Lung (tissue), 12 donors: ENCODE data around the gene MSH6. TPM values are rescaled to one million over a fixed set of nuclear protein-coding genes. Genes with fewer than 3 reads are reported as not detected.

Experiments used
- ATAC-seq: fragments of 200-7000 bp; cut with Tn5 transposase; one replicate; pipeline ENCODE4 v1.9.1; 2020; ENCODE audit warnings: moderate number of reproducible peaks; ENCODE audit not compliant: insufficient read depth, low FRiP score
- DNase-seq, 3 donors: peaks; one replicate each; pipeline ENCODE4 v3.0.0-alpha.2; 2013 to 2017
- H3K27ac ChIP-seq, 2 donors: one replicate each; pipeline ENCODE4 v1.5.1; 2013; ENCODE audit warnings: mild to moderate bottlenecking in 2 of 2, moderate library complexity in 2 of 2, control low read depth in 1 of 2, inconsistent platforms in 1 of 2, low read depth in 1 of 2, low read length in 1 of 2
- H3K27me3 ChIP-seq, 3 donors: one replicate each; pipeline ENCODE4 v1.5.1; 2013; ENCODE audit warnings: low read length in 2 of 3; ENCODE audit not compliant: control insufficient read depth in 3 of 3, insufficient read depth in 3 of 3
- H3K36me3 ChIP-seq, 4 donors: one replicate each; pipeline ENCODE4 v1.5.1; 2013; ENCODE audit warnings: low read length in 4 of 4, mild to moderate bottlenecking in 1 of 4, moderate library complexity in 1 of 4; ENCODE audit not compliant: control insufficient read depth in 4 of 4, insufficient read depth in 4 of 4
- H3K4me1 ChIP-seq, 5 donors: one replicate each; pipeline ENCODE4 v1.5.1; 2013; ENCODE audit warnings: low read length in 5 of 5, mild to moderate bottlenecking in 2 of 5, moderate library complexity in 1 of 5; ENCODE audit not compliant: control insufficient read depth in 5 of 5, insufficient read depth in 5 of 5
- H3K4me3 ChIP-seq: one replicate; pipeline ENCODE4 v1.5.1; 2013; ENCODE audit warnings: mild to moderate bottlenecking, control low read depth, moderate library complexity
- H3K9ac ChIP-seq, 2 donors: one replicate each; pipeline ENCODE4 v1.5.1; 2013; ENCODE audit warnings: low read length in 2 of 2, control low read depth in 1 of 2; ENCODE audit not compliant: insufficient read depth in 1 of 2
- H3K9me3 ChIP-seq, 4 donors: one replicate each; pipeline ENCODE4 v1.5.1; 2013; ENCODE audit warnings: low read length in 3 of 4, mild to moderate bottlenecking in 1 of 4, moderate library complexity in 1 of 4; ENCODE audit not compliant: control insufficient read depth in 4 of 4, insufficient read depth in 3 of 4
- WGBS, 2 donors: extraction: QIAGEN DNeasy Blood & Tissue Kit; methylation state at CpG; one replicate each; pipeline ENCODE4 v1.1.7; 2013; 5-methylcytosine and 5-hydroxymethylcytosine counted together
- polyA plus RNA-seq, 2 donors: library from polyadenylated mRNA; stranded (reverse); fragments of 200-250 nt; gene quantifications; one replicate each; pipeline ENCODE4 v1.2.1, GENCODE V29; 2013
- total RNA-seq, 2 donors: library from RNA; depleted of rRNA in 1 of 2; stranded (reverse); fragments of >200 nt in 1 of 2; gene quantifications; one replicate each; pipeline ENCODE4 v1.2.1, GENCODE V29; 2014 to 2021
- TF ChIP-seq, protein P1 (sequence below): IDR thresholded peaks from 2 replicates; pipeline ENCODE4 v1.5.1; 2012; ENCODE audit warnings: mild to moderate bottlenecking; ENCODE audit errors: control extremely low read depth, extremely low read depth
- donor health status: control.
- donor health status: control.
- donor health status: Bipolar disorder and iron deficiency.
- donor health status: healthy.
- donor health status: DM: yes; HTN: yes; CAD: no.

MSH6 gene
- total and polyA plus RNA-seq, 4 donors, result 8.8 to 59.5 (median 27.2) TPM

DNA sequence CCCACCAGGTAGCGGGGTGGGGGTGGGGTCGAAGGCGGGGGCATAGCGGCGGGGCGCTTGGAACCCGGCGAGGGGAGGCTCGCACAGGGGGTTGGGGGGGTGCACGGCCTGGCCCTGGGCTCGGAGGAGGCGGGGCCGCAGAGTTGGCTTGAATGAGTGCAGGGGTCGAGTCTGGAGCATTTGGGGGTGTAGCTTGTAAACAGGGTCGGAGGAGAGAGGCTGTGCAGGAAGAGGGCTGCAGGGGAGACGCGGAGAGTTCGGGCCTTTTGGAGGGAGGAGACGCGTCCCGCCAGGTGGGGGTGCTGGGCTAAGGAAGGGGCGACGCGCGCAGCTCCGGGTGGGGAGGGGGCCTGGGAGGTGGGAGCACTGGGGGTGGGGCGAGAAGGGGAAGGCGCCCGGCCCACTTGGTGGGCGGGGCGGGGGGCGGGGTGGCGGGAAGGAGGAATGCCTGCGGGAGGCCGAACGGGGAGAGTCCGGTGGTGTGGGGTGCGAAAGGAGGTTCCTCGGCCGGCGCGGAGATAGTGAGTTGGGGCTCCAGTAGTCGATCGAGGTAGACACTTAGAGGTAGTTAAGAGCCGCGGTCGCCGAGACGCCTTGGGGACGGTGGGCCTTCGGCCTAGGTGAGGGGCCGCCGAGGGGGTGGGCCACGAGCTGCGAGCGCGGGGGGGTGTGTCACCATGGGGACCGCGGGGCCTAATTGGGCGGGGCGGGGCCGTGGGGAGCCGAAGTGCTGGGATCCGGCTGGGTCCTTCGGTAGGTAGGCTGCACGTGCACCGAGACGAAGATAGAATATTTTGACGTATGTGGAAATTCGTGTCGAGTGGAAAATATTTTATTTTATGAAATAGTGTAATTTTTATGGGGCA is 774 bp downstream of the MSH6 start:
- Histone ChIP-seq H3K9me3 (no peaks in the 10 kb centered on the region), H3K4me3 (peak overlapping the region; percentile 87), H3K4me1 (peaks cover 0 to 11% (median 5%) of the 10 kb centered on the region in 5 donors), H3K27me3 (no peaks in the 10 kb centered on the region), H3K9ac (peak overlapping the region; percentile 61 to 72), H3K27ac (peak overlapping the region; percentile 84 to 90), H3K36me3 (peaks cover 0 to 3% (median 0%) of the 10 kb centered on the region in 4 donors)
- ATAC-seq, result peak; percentile 31
- DNase-seq, result peak; percentile 85 to 90 (median 87)
- WGBS, 2 donors, result 0 to 1% methylated on average over 59 to 71 of the region's 71 CpGs
- TF ChIP-seq, protein P1, sequence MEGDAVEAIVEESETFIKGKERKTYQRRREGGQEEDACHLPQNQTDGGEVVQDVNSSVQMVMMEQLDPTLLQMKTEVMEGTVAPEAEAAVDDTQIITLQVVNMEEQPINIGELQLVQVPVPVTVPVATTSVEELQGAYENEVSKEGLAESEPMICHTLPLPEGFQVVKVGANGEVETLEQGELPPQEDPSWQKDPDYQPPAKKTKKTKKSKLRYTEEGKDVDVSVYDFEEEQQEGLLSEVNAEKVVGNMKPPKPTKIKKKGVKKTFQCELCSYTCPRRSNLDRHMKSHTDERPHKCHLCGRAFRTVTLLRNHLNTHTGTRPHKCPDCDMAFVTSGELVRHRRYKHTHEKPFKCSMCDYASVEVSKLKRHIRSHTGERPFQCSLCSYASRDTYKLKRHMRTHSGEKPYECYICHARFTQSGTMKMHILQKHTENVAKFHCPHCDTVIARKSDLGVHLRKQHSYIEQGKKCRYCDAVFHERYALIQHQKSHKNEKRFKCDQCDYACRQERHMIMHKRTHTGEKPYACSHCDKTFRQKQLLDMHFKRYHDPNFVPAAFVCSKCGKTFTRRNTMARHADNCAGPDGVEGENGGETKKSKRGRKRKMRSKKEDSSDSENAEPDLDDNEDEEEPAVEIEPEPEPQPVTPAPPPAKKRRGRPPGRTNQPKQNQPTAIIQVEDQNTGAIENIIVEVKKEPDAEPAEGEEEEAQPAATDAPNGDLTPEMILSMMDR, result no peak

DNA sequence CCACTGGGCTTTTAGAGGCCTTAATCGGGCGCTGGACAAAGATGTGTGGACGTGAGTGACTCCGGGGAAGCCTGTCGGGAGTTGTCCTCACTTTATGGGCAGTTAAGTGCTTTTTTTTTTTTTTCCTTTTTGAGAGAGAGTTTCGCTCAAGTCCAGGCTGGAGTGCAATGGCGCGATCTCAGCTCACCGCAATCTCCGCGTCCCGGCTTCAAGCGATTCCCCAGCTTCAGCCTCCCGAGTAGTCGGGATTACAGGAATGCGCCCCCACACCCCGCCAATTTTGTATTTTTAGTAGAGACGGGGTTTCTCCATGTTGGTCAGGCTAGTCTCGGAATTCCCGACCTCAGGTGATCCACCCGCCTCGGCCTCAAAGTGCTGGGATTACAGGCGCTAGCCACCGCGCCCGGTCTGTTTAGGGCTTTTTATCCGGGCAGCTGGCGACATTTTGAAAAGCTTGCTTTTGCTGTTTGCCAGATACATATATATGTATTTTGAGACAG is 1.5 kb downstream of the MSH6 start:
- Histone ChIP-seq H3K27ac (peak overlapping the region in 1 of 2 donors; percentile 24), H3K36me3 (peaks cover 0 to 3% (median under 1%) of the 10 kb centered on the region in 4 donors)
- WGBS, 2 donors, result 36 to 44% methylated on average over 28 of the region's 28 CpGs

DNA sequence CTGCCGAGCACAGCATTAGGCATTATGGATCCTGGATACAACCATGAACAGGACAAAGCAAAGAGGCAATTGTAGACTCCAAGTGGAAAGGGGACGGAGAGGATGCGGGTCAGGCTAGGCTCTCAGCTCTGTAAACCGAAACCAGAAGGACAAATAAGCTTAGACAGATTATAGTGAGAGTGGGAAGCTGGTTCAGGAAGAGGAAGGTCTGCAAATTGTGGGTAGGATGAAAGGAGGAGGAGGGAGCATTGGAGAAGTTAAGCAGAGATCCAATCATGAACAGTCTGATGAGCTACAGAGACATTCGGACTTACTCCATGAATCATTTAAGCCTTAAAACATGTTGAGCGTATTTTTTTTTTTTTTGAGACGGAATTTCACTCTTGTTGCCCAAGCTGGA is 3.0 kb downstream of the MSH6 start:
- H3K9me3 ChIP-seq, result no peaks in the 10 kb centered on the region
- WGBS, 2 donors, result 30 to 57% methylated on average over 7 of the region's 7 CpGs
- no peaks in the 10 kb centered on the region for H3K27me3 ChIP-seq
- H3K36me3 ChIP-seq, result peaks cover 0 to 8% (median 2%) of the 10 kb centered on the region in 4 donors
- TF ChIP-seq, protein P1, result no peak
- peaks cover under 1 to 12% (median 8%) of the 10 kb centered on the region in 5 donors for H3K4me1 ChIP-seq
- H3K9ac ChIP-seq, result no peak overlapping the region
- no peak overlapping the region for H3K4me3 ChIP-seq
- ATAC-seq, result no peak
- no peak for DNase-seq
- no peak overlapping the region for H3K27ac ChIP-seq

More for the DNA sequence above, 1.5 kb downstream of the MSH6 start:
- DNase-seq (peak in 2 of 3 donors; percentile 36 to 63), ATAC-seq (no peak)
- no peaks in the 10 kb centered on the region for H3K27me3 ChIP-seq
- peak overlapping the region in 1 of 2 donors; percentile 61 for H3K9ac ChIP-seq
- no peaks in the 10 kb centered on the region for H3K9me3 ChIP-seq
- no peak overlapping the region for H3K4me3 ChIP-seq
- TF ChIP-seq, protein P1, result no peak
- peaks cover 0 to 11% (median 6%) of the 10 kb centered on the region in 5 donors for H3K4me1 ChIP-seq
